ENCODE results near the gene LRSAM1.

LRSAM1 gene

DNA sequence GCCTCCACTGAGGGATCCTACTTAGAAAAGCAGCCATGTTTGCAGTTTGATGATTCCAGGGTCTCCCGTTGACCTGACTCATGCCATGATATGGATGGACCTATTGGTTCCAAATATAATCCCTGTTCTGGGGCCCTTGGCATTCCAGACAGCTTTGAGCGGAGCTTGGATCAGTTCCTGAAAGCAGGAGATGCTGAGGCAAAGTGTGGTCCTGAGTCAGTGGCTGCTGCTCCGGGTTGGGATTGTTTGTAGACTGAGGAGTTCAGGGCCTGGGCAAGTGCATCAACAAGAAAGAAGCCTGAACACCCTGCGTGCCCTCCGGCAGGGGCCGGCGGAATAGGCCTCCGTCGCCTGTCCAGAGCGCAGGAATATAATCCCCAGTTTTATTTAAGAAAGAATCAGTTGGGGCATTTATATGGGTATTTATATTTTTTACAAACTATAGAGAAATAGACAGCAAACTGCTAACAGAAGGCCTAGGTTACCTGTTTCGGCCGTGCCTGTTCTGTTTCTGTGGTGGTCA lies 50.6 kb downstream of the LRSAM1 start:
- TF ChIP-seq TCF12 (IDR thresholded peaks at IDR 0.05; ENCODE audit: low read depth), result no peak
- no peak for TF ChIP-seq NFIC (IDR thresholded peaks at IDR 0.05)
- TF ChIP-seq, protein P1, sequence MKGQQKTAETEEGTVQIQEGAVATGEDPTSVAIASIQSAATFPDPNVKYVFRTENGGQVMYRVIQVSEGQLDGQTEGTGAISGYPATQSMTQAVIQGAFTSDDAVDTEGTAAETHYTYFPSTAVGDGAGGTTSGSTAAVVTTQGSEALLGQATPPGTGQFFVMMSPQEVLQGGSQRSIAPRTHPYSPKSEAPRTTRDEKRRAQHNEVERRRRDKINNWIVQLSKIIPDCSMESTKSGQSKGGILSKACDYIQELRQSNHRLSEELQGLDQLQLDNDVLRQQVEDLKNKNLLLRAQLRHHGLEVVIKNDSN (IDR thresholded peaks at IDR 0.05), result no peak
- TF ChIP-seq CREB1 (IDR thresholded peaks at IDR 0.05; ENCODE audit: low read depth), result no peak
- no peak for TF ChIP-seq YY1 (IDR thresholded peaks at IDR 0.05; ENCODE audit: low read depth)
- TF ChIP-seq RAD21 (IDR thresholded peaks at IDR 0.05; ENCODE audit: low read depth), result no peak
- TF ChIP-seq, protein P2, sequence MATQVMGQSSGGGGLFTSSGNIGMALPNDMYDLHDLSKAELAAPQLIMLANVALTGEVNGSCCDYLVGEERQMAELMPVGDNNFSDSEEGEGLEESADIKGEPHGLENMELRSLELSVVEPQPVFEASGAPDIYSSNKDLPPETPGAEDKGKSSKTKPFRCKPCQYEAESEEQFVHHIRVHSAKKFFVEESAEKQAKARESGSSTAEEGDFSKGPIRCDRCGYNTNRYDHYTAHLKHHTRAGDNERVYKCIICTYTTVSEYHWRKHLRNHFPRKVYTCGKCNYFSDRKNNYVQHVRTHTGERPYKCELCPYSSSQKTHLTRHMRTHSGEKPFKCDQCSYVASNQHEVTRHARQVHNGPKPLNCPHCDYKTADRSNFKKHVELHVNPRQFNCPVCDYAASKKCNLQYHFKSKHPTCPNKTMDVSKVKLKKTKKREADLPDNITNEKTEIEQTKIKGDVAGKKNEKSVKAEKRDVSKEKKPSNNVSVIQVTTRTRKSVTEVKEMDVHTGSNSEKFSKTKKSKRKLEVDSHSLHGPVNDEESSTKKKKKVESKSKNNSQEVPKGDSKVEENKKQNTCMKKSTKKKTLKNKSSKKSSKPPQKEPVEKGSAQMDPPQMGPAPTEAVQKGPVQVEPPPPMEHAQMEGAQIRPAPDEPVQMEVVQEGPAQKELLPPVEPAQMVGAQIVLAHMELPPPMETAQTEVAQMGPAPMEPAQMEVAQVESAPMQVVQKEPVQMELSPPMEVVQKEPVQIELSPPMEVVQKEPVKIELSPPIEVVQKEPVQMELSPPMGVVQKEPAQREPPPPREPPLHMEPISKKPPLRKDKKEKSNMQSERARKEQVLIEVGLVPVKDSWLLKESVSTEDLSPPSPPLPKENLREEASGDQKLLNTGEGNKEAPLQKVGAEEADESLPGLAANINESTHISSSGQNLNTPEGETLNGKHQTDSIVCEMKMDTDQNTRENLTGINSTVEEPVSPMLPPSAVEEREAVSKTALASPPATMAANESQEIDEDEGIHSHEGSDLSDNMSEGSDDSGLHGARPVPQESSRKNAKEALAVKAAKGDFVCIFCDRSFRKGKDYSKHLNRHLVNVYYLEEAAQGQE (IDR thresholded peaks at IDR 0.05; ENCODE audit: low read depth), result no peak

DNA sequence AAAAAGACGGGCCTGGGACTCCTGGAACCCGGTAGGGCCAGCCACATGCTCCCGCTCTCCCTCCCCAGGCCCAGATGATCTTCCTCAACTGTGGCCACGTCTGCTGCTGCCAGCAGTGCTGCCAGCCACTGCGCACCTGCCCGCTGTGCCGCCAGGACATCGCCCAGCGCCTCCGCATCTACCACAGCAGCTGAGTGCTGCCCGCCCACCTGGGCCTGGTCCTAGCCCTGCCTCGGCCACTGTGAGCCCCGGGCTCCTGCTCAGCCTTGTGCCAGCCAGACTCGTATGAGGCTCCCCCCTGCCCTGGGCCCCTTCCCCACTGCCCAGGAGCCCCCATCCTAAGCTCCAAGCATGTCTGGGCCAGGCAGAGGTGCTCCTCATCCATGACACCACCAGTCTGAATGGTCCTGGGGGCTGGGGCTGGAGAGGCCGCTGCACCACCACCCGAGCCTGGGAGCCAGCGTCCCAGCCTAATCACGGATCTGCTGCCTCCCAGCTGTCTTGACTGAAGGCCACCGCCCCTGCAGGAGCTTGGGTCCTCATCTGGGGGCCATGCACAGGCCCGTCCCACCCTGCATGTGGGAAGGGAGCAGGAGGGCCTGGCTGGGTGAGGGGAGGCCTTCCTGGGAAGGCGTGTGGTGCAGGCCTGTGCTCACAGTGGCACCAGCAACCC lies 51.5 kb downstream of the LRSAM1 start:
- TF ChIP-seq ZBTB7A (IDR thresholded peaks at IDR 0.05; ENCODE audit: low read depth) (no peak), CREB1 (IDR thresholded peaks at IDR 0.05; ENCODE audit: low read depth) (no peak), EGR1 (IDR thresholded peaks at IDR 0.05) (no peak), EP300 (IDR thresholded peaks at IDR 0.05; ENCODE audit: borderline replicate concordance) (no peak), MAX (IDR thresholded peaks at IDR 0.05) (no peak), NFIC (IDR thresholded peaks at IDR 0.05) (no peak), TAF1 (IDR thresholded peaks at IDR 0.05; ENCODE audit: low read depth) (no peak), YY1 (IDR thresholded peaks at IDR 0.05; ENCODE audit: low read depth) (no peak), FOXM1 (IDR thresholded peaks at IDR 0.05; ENCODE audit: borderline replicate concordance, low read depth) (no peak), TEAD4 (IDR thresholded peaks at IDR 0.05) (no peak), TCF12 (IDR thresholded peaks at IDR 0.05; ENCODE audit: low read depth) (no peak), CEBPB (IDR thresholded peaks at IDR 0.05) (no peak), RAD21 (IDR thresholded peaks at IDR 0.05; ENCODE audit: low read depth) (no peak)
- TF ChIP-seq, protein P2 (IDR thresholded peaks at IDR 0.05; ENCODE audit: low read depth), result no peak
- TF ChIP-seq, protein P1 (IDR thresholded peaks at IDR 0.05), result no peak

DNA sequence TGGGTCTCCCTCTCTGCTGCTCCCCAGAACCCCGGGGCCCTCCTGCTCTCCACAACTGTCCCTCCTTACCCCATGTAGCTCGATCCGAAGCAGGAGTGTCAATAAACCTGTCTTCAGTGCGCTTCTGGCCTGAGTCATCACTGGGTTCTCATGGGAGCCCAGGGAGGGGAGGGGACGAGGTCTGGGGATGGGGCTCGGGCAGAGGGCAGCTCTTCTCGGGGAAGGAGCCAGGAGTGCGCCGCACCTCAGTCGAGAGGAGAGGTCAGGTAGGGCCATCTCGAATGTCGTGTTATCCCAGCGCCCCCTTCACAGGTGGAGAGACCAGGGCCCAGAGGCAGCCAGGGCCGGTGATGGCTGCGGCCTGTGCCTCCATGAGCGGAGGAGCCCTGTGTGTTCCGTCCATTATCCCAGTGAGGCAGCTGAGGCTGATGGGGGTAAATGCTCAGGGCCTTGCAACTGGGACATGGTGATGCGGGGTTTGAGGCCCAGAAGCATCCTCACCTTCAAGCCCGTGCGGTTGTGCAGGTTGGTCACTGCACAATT lies 52.1 kb downstream of the LRSAM1 start:
- TF ChIP-seq TAF1 (IDR thresholded peaks at IDR 0.05; ENCODE audit: low read depth) (no peak), CEBPB (IDR thresholded peaks at IDR 0.05) (no peak), RAD21 (IDR thresholded peaks at IDR 0.05; ENCODE audit: low read depth) (no peak), MAX (IDR thresholded peaks at IDR 0.05) (no peak), EGR1 (IDR thresholded peaks at IDR 0.05) (no peak), ZBTB7A (IDR thresholded peaks at IDR 0.05; ENCODE audit: low read depth) (no peak)
- TF ChIP-seq, protein P2 (IDR thresholded peaks at IDR 0.05; ENCODE audit: low read depth), result no peak
